ENCODE data around the gene NEO1. TPM values are rescaled to one million over a fixed set of nuclear protein-coding genes. Genes with fewer than 3 reads are reported as not detected.

Gene NEO1
- polyA plus RNA-seq, 1 of the 3 experiments (the other 2 are of a cell fraction), result 13.1 TPM

GRCh38 chr15:73323374-73323955 lies 271.2 kb downstream of the NEO1 start (continued):
- no peak for TF ChIP-seq REST (IDR thresholded peaks at IDR 0.05; ENCODE audit: low read depth, low read length)
- TF ChIP-seq, protein P1, sequence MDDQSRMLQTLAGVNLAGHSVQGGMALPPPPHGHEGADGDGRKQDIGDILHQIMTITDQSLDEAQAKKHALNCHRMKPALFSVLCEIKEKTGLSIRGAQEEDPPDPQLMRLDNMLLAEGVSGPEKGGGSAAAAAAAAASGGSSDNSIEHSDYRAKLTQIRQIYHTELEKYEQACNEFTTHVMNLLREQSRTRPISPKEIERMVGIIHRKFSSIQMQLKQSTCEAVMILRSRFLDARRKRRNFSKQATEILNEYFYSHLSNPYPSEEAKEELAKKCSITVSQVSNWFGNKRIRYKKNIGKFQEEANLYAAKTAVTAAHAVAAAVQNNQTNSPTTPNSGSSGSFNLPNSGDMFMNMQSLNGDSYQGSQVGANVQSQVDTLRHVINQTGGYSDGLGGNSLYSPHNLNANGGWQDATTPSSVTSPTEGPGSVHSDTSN (IDR thresholded peaks at IDR 0.05), result no peak
- TF ChIP-seq EZH2phosphoT487 (IDR thresholded peaks at IDR 0.05; ENCODE audit: borderline replicate concordance, low read depth), result no peak
- no peak for TF ChIP-seq FOXM1 (IDR thresholded peaks at IDR 0.05; ENCODE audit: low read depth)
- no peak for TF ChIP-seq FOXJ3 (CRISPR knock-in tag; IDR thresholded peaks at IDR 0.05)
- TF ChIP-seq RCOR1 (IDR thresholded peaks at IDR 0.05; ENCODE audit: low read length), result no peak
- no peak for TF ChIP-seq MEF2A (IDR thresholded peaks at IDR 0.05; ENCODE audit: borderline replicate concordance, low read depth)
- TF ChIP-seq ELF1 (IDR thresholded peaks at IDR 0.05), result no peak
- no peak for TF ChIP-seq CHD2 (IDR thresholded peaks at IDR 0.05; ENCODE audit: low read length, partially characterized antibody)
- TF ChIP-seq FOSL2 (IDR thresholded peaks at IDR 0.05; ENCODE audit: borderline replicate concordance, low read depth), result no peak
- TF ChIP-seq SIN3A (IDR thresholded peaks at IDR 0.05; ENCODE audit: borderline replicate concordance, low read depth, low read length), result no peak

DNA sequence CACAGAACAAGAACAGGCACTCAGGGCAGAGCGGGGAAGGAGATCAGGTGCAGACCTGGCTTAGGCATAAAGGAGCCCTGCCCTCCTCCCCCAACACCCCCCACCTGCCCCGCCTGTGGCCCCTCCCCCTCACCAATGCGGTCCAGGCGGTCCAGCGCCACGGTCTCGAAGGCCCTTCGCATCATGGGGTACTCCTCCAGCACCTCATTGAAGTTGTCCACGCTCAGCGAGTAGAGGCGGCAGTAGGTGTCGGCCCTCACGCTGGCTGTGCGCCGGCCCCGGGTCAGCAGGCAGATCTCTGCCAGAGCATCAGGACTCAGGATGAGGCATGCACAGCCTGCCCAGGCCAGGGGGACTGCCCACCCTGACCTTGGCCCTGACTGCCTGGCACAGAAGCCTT lies 271.7 kb downstream of the NEO1 start:
- WGBS (ENCODE audit: low lambda C conversion rate), result 86% methylated on average over 5 of the region's 16 CpGs
- no peaks in the 10 kb centered on the region; a peak in 1 of 4 replicates for H3K4me1 ChIP-seq (ENCODE audit: control insufficient read depth in 1 of 2, insufficient read depth in 2 of 2, low read depth in 1 of 2, low read length in 1 of 2)
- no peaks in the 10 kb centered on the region for H3K36me3 ChIP-seq (replicated peaks in 1 of 2; ENCODE audit: control insufficient read depth in 1 of 2, insufficient read depth in 2 of 2, low read length in 1 of 2)
- DNase-seq, result no peak
- H3K9ac ChIP-seq, result no peak overlapping the region
- no peaks in the 10 kb centered on the region for H3K9me3 ChIP-seq
- no peak overlapping the region for H2AFZ ChIP-seq (ENCODE audit: low read depth)
- H3K79me2 ChIP-seq (ENCODE audit: insufficient read depth), result no peaks in the 10 kb centered on the region
- H3K27me3 ChIP-seq (ENCODE audit: insufficient read depth), result no peaks in the 10 kb centered on the region
- H3K27ac ChIP-seq (ENCODE audit: low read depth in 2 of 2, low read length in 1 of 2), result no peak overlapping the region
- H3K4me3 ChIP-seq (ENCODE audit: low read depth in 2 of 2, low read length in 1 of 2), result no peak overlapping the region
- TF ChIP-seq MEF2A (IDR thresholded peaks at IDR 0.05; ENCODE audit: borderline replicate concordance, low read depth) (no peak), SIN3A (IDR thresholded peaks at IDR 0.05; ENCODE audit: borderline replicate concordance, low read depth, low read length) (no peak), ZBTB33 (IDR thresholded peaks at IDR 0.05; ENCODE audit: borderline replicate concordance, low read depth) (no peak)
- no peaks in the 10 kb centered on the region for H4K20me1 ChIP-seq (ENCODE audit: insufficient read depth)
- no peak overlapping the region for H3K4me2 ChIP-seq
- no peaks in the 10 kb centered on the region for H3K9me2 ChIP-seq
- ChIA-PET CTCF (no interaction called here), POLR2A (no interaction called here)
- no peaks in the 10 kb centered on the region for H3F3A ChIP-seq (replicated peaks; ENCODE audit: insufficient read depth)
